Gastroesophageal sphincter (tissue), 3 donors: ENCODE measurements around the gene BORCS5.
"Not testable (repeated sequence)": the region's sequence is repeated elsewhere in the genome, so short reads cannot be mapped to it uniquely, and the experiment has no call there.

ENCODE experiments used
- CTCF ChIP-seq, 4 experiments: fragments of 200-600 bp in 2 of 4; fragments of 450-650 bp in 2 of 4; sonication (generic) in 1 of 4; IDR thresholded peaks; one replicate each; pipeline ENCODE4 v1.5.1; 2017 to 2019; ENCODE audit warnings: antibody characterized with exemption in 4 of 4, mild to moderate bottlenecking in 2 of 4, moderate library complexity in 2 of 4
- POLR2A ChIP-seq, 2 donors: fragments of 450-650 bp; IDR thresholded peaks; one replicate each; pipeline ENCODE4 v1.6.1; 2017; ENCODE audit warnings: antibody characterized with exemption in 2 of 2, mild to moderate bottlenecking in 2 of 2, moderate library complexity in 1 of 2
- POLR2AphosphoS5 ChIP-seq: sonication (generic); formaldehyde crosslinking; IDR thresholded peaks from one replicate; pipeline ENCODE4 v1.6.1; 2017; ENCODE audit warnings: antibody characterized with exemption

GRCh38 chr12:12502130-12502814 lies 145.4 kb downstream of the BORCS5 start:
- TF ChIP-seq CTCF (IDR thresholded peaks at IDR 0.05); POLR2AphosphoS5; POLR2A (IDR thresholded peaks at IDR 0.05): not testable (repeated sequence)
